ENCODE results near the gene CHP2.
"Not testable (repeated sequence)": the region's sequence is repeated elsewhere in the genome, so short reads cannot be mapped to it uniquely, and the experiment has no call there.

Gene CHP2

GRCh38 chr16:23754594-23755483, at the start of gene CHP2:
TSS of gene CHP2 (plus strand) at chr16:23755026. CDS start at chr16:23755050, 24 bp downstream.
- DNase-seq (ENCODE audit: low read depth, low spot score), result no peak

- no peak for DNase-seq (ENCODE audit: low read depth, low spot score)
Observed at GRCh38 chr16:23705517-23705902, 49.3 kb upstream of the CHP2 start.

DNA sequence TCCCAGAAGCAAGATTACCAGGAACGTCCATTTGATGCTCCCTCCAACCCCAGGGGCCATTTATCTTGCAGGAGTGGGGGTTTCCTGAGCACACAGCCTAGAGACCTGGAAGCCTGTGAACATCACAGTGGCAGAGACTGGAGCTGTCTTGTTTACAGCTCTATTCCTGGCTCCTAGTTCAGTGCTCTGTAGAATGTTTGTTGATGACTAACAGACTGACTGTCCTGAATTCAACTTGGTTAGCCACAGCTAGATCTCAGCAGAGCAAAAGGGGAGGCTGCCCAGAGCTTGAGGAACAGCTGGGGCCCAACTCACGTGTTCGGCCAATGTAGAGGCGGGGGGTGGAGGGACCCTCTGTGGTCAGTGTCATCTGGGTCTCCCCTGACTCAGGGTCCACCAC, 48.4 kb upstream of the CHP2 start:
- no peak for DNase-seq (ENCODE audit: low read depth, low spot score)

DNA sequence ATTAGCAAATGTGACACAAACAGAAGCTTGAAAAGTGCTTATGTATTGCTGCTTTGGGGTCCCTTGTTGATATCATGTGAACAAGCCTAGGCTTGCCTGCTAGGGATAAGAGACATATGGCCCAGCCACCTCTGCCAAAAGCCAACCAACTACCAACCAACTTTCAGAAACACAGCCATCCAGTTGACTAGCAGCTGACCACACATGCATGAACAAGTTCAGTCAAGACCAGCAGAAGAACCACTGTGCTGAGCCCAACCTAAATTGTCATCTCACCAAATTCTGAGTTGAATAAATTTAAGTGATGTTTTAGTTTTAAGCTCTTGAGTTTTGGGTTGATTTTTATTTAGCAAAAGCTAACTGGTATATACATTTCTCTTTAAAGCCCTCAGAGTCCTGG, 45.3 kb upstream of the CHP2 start:
- DNase-seq (ENCODE audit: low read depth, low spot score), result no peak

GRCh38 chr16:23710008-23710407, 44.8 kb upstream of the CHP2 start:
- DNase-seq (ENCODE audit: low read depth, low spot score), result no peak

DNA sequence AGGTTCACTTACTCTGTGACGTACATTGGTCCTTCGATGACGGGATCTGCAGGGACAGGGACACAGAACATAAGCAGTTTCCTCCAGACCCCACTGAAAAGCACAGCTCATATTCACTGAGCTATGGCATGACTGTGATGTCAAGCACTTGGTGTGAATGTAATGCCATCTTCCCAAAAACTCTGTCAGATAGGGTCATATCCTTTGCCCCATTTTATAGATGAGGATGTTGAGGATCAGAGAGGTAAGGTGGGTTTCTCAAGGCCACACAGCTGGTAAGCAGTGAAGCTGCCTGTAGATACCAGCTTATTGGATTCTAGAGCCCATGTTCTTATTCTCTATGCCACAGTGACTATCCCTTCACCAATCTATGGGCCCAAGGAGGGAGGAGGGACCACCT, 44.3 kb upstream of the CHP2 start:
- DNase-seq (ENCODE audit: low read depth, low spot score), result no peak

DNA sequence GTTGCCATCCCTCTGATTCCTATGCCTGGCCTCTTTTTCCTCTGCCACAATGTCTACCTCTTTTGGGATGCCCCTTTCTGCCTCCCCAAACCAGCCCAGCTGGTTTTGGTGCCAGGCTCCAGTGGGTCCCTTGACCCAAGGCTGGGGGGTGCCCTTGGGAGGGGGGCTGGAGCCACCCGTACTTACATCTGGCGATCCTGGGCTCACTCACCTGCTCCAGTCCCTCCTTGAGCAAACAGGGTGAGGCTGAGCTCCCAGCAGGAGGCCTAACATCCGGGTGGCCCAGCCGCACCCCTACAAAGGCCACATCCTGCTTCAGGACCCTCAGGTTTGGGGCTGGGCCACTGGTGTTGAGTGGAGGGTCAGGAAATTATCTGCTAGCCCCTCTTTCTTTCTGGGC, 43.0 kb upstream of the CHP2 start:
- DNase-seq (ENCODE audit: low read depth, low spot score), result no peak

GRCh38 chr16:23712976-23713375, 41.9 kb upstream of the CHP2 start, which contains the start of gene ERN2:
TSS of gene ERN2 (minus strand) at chr16:23713222. CDS start at chr16:23713187, 35 bp downstream.
- DNase-seq (ENCODE audit: low read depth, low spot score), result no peak

GRCh38 chr16:23716484-23716883, 38.3 kb upstream of the CHP2 start:
- no peak for DNase-seq (ENCODE audit: low read depth, low spot score)

DNA sequence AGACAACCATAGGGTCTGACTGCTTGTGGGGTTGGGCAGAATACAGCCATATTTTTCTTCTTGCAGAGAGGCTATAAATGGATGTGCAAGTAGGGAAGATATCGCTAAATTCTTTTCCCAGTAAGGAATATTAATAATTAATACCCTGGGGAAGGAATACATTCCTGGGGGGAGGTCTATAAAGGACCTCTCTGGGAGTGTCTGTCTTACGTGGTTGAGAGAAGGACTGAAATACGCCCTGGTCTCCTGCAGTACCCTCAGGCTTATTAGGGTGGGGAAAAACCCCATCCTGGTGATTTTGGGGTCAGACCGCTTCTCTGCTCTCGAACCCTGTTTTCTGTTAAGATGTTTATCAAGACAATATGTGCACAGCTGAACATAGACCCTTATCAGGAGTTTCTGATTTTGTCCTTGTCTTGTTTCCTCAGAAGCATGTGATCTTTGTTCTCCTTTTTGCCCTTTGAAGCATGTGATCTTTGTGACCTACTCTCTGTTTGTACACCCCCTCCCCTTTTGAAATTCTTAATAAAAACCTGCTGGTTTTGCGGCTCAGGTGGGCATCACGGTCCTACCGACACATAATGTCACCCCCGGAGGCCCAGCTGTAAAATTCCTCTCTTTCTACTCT, 32.1 kb upstream of the CHP2 start:
- not testable (repeated sequence) for DNase-seq (ENCODE audit: low read depth, low spot score)

- DNase-seq (ENCODE audit: low read depth, low spot score), result no peak
Observed at GRCh38 chr16:23724096-23724784, 30.6 kb upstream of the CHP2 start.

- DNase-seq (ENCODE audit: low read depth, low spot score), result no peak
Observed at GRCh38 chr16:23724785-23725131, 30.1 kb upstream of the CHP2 start.

DNA sequence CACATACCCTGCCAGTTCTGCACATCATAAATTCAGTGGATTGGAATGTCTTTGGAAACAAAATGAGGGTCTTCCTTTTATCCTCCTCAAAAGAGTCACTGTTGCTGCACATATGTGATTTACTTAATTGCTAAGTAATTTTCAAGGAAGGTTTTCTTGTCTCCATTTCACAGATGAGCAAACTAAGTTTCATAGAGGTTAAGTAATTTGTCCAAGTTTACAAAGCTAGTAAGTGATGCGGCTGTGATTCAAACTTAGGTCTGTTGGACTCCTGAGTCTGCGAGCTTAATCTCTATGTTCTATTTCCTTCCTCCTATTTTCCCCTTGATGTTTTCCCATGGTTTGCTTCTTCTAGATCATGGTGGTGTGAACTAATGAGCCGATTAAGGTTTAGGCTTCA, 28.1 kb upstream of the CHP2 start:
- DNase-seq (ENCODE audit: low read depth, low spot score), result no peak

GRCh38 chr16:23728112-23728477, 26.7 kb upstream of the CHP2 start:
- no peak for DNase-seq (ENCODE audit: low read depth, low spot score)

DNA sequence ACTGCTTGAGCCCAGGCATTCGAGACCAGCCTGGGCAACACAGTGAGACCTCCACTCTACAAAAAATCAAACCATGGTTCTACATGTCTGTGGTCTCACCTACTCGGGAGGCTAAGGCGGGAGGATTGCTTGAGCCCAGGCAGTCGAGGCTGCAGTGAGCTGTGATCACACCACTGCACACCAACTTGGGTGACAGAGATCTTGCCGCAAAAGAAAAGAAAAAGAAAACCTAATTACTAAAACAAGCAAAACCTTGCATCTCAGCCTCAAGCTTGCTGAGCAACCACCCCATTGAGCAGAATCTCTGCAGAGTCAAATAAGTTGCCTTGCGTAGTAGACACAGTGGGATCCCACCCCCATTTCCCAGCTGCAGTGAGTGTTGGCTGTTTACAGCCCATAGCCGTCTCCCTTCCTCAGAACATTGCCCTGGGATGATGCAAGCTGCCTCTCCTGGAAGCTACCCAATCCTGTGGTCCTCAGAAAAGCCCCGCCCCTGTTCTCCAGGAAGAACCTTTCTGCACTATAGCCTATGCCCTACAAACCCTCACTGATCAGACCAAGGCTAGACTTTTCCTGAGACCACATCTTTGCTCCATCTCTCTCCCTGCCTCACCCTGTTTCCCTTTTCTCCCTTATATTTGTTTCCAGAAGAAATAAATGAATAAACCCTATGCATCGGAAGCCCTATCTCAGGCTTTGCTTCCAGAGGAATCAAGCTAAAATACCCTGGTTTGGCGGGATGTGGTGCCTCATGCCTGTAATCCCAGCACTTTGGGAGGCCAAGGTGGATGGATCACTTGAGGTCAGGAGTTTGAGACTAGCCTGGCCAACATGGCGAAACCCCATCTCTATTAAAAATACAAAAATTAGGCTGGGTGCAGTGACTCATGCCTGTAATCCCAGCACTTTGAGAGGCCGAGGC, 25.1 kb upstream of the CHP2 start:
- DNase-seq (ENCODE audit: low read depth, low spot score), result no peak

DNA sequence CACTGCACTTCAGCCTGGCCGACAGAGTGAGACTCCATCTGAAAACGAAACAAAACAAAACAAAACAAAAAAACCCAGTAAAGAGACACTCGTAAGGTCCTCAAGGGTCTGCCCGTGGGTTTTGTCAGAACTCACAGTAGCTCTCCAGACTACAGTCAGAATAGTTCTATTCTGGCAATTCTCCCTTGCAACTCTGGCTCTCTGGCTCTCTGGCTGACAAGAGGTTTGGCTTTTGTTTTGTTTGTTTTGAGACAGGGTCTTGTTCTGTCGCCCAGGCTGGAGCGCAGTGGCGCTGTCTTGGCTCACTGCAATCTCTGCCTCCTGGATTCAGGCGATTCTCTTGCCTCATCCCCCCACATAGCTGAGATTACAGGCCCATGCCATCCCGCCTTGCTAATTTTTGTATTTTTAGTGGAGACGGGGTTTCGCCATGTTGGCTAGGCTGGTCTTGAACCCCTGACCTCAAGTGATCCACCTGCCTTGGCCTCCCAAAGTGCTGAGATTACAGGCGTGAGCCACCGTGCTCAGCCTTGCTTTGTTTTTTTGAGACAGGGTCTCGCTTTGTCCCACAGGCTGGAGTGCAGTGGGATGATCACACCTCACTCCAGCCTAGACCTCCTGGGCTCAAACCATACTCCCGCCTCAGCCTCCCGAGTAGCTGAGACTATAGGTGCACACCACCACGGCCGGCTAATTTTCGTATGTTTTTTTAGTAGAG, 20.5 kb upstream of the CHP2 start:
- no peak for DNase-seq (ENCODE audit: low read depth, low spot score)

DNA sequence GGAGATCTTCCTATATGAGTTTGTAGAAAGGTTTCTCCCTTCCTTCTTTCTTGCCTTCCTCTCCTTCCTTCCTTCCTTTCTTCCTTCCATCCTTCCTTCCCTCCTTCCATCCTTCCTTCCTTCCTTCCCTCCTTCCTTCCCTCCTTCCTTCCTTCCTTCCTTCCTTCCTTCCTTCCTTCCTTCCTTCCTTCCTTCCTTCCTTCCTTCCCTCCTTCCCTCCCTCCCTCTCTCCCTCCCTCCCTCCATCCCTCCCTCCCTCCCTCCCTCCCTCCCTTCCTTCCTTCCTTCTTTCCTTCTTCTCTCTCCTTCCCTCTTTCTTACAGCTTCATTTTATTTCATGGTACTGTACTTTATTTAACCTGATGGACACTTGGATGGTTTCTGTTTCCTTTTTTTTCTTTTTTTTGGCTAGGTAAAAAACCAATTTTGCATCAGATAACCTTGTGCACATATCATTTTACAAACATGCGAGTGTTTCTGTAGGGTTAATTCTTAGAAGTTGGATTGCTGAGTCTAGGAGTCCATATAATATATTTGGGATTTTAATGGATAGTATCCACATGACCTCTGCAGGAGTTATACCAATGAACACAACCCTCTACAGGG, 17.3 kb upstream of the CHP2 start:
- not testable (repeated sequence) for DNase-seq (ENCODE audit: low read depth, low spot score)

GRCh38 chr16:23739516-23739915, 15.3 kb upstream of the CHP2 start:
- DNase-seq (ENCODE audit: low read depth, low spot score), result no peak

GRCh38 chr16:23741675-23742303, 13.0 kb upstream of the CHP2 start:
- DNase-seq (ENCODE audit: low read depth, low spot score), result no peak

DNA sequence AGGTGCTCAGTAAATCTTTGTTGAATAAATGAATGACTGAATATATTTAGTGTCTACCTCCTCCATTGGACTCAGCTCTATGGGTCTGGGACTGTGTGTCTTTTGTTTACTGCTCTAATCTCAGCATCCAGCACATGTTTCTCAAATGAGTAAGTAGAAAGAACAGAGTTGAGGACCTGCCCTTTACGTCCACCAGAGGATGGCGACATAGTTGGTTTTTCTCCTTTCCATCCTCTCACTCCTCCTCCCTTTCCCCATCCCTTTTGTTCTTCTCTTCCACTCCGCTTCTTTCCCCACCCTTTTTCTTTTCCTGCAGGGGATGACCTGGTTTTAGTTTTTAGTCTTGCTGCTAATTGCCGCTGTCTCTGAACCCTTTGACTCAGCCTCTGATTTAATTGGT, 12.1 kb upstream of the CHP2 start:
- DNase-seq (ENCODE audit: low read depth, low spot score), result no peak

Data from activated CD4-positive, CD25-positive, alpha-beta regulatory T cell treated with anti-CD3 and anti-CD28 coated beads, Interleukin-2, amount 50 U/mL, for 16 hours (primary cell).